Glomerular endothelial cell (primary cell): Measurements from ENCODE around the gene BANP. TPM values are rescaled to one million over a fixed set of nuclear protein-coding genes. Genes with fewer than 3 reads are reported as not detected.

Source experiments
- DNase-seq: peaks from one replicate; pipeline ENCODE4 v3.0.0-alpha.2; 2011; ENCODE audit warnings: low read depth, low spot score; ENCODE audit errors: extremely low read depth
- total RNA-seq: library from RNA; depleted of rRNA; stranded (reverse); fragments of >200 nt; gene quantifications from 2 replicates; pipeline ENCODE4 v1.2.3, GENCODE V29; 2015

BANP gene
- total RNA-seq, 1 donor from 2014 or later, result 21.1 TPM

- DNase-seq, result no peak
Observed at GRCh38 chr16:88063211-88063773, 112.1 kb downstream of the BANP start.

GRCh38 chr16:88064011-88064888 is 113.0 kb downstream of the BANP start:
- DNase-seq, result no peak

- no peak for DNase-seq
Observed at GRCh38 chr16:88064889-88065746, 113.9 kb downstream of the BANP start.

- no peak for DNase-seq
Observed at GRCh38 chr16:88065747-88066142, 114.5 kb downstream of the BANP start.

- DNase-seq, result no peak
Observed at GRCh38 chr16:88066234-88066633, 115.0 kb downstream of the BANP start.

GRCh38 chr16:88066680-88067529 is 115.7 kb downstream of the BANP start:
- DNase-seq, result no peak

GRCh38 chr16:88067530-88068411 is 116.5 kb downstream of the BANP start:
- no peak for DNase-seq

- DNase-seq, result no peak
Observed at GRCh38 chr16:88068476-88069396, 117.5 kb downstream of the BANP start.

GRCh38 chr16:88069397-88070168 is 118.3 kb downstream of the BANP start:
- DNase-seq, result no peak

- no peak for DNase-seq
Observed at GRCh38 chr16:88070341-88070740, 119.1 kb downstream of the BANP start.

- no peak for DNase-seq
Observed at GRCh38 chr16:88070989-88071625, 119.9 kb downstream of the BANP start.

GRCh38 chr16:88071908-88072307 is 120.7 kb downstream of the BANP start:
- DNase-seq, result no peak

- no peak for DNase-seq
Observed at GRCh38 chr16:88072571-88073001, 121.4 kb downstream of the BANP start.

GRCh38 chr16:88073201-88073721 is 122.0 kb downstream of the BANP start:
- no peak for DNase-seq

GRCh38 chr16:88074041-88074440 is 122.8 kb downstream of the BANP start:
- DNase-seq, result no peak

- no peak for DNase-seq
Observed at GRCh38 chr16:88076211-88076931, 125.1 kb downstream of the BANP start.
